K562 (cell line): ENCODE measurements around the gene CLCN6. TPM values are rescaled to one million over a fixed set of nuclear protein-coding genes. Genes with fewer than 3 reads are reported as not detected.
A peak's percentile ranks its signal among the peaks of the same experiment; 100 is the strongest.

ENCODE experiments used
- BCL6 ChIP-seq: fragments of 250-450 bp; sonication (Bioruptor Pico); IDR thresholded peaks from 2 replicates; pipeline ENCODE4 v1.4.0; 2020
- CBFA2T2 ChIP-seq: fragments of 450-650 bp; conservative IDR thresholded peaks from 2 replicates; pipeline ENCODE4 v1.6.1; 2017; ENCODE audit warnings: mild to moderate bottlenecking
- E2F3 ChIP-seq: fragments of 250-450 bp; sonication (Bioruptor Pico); IDR thresholded peaks from 2 replicates; pipeline ENCODE4 v1.4.0; 2020; ENCODE audit warnings: mild to moderate bottlenecking
- FUS ChIP-seq: fragments of 200-400 bp; formaldehyde crosslinking; optimal IDR thresholded peaks from 2 replicates; pipeline ENCODE3; 2017; ENCODE audit warnings: low read depth, low read length
- HDAC8 ChIP-seq: fragments of 450-650 bp; IDR thresholded peaks from 2 replicates; pipeline ENCODE4 v1.6.1; 2016; ENCODE audit warnings: mild to moderate bottlenecking, missing genetic modification characterization, moderate library complexity, missing compliant biosample characterization
- KLF1 ChIP-seq: fragments of 450-650 bp; IDR thresholded peaks from 2 replicates; pipeline ENCODE4 v1.6.1; 2016; ENCODE audit warnings: missing genetic modification characterization, missing compliant biosample characterization
- NFE2L1 ChIP-seq: fragments of 450-650 bp; IDR thresholded peaks from 2 replicates; pipeline ENCODE4 v1.6.1; 2016; ENCODE audit warnings: missing genetic modification characterization, low read depth, mild to moderate bottlenecking, missing compliant biosample characterization, moderate library complexity, borderline replicate concordance
- PCBP2 ChIP-seq: fragments of 200-400 bp; formaldehyde crosslinking; IDR thresholded peaks from 2 replicates; pipeline ENCODE4 v1.6.1; 2018; ENCODE audit warnings: low read length, low read depth, mild to moderate bottlenecking, moderate library complexity; ENCODE audit not compliant: poor library complexity, severe bottlenecking
- RAD51 ChIP-seq: fragments of 450-650 bp; IDR thresholded peaks from 2 replicates; pipeline ENCODE4 v1.7.1; 2016; ENCODE audit warnings: low read depth, mild to moderate bottlenecking, borderline replicate concordance
- RBM22 ChIP-seq: fragments of 200-400 bp; formaldehyde crosslinking; IDR thresholded peaks from 2 replicates; pipeline ENCODE4 v1.6.1; 2018; ENCODE audit warnings: low read length, low read depth; ENCODE audit not compliant: poor library complexity, severe bottlenecking
- TAF1 ChIP-seq: IDR thresholded peaks from 2 replicates; pipeline ENCODE4 v1.6.1; 2011; ENCODE audit warnings: mild to moderate bottlenecking, low read length, moderate library complexity; ENCODE audit not compliant: insufficient read depth, control insufficient read depth, severe bottlenecking; ENCODE audit errors: extremely low read depth
- TARDBP ChIP-seq: fragments of 450-650 bp; IDR thresholded peaks from 2 replicates; pipeline ENCODE4 v1.6.1; 2016
- ZFP1 ChIP-seq: fragments of 450-650 bp; formaldehyde crosslinking; IDR thresholded peaks from 2 replicates; pipeline ENCODE4 v1.4.0; 2020; ENCODE audit warnings: mild to moderate bottlenecking, mixed read lengths
- ZNF561 ChIP-seq: fragments of 450-650 bp; formaldehyde crosslinking; conservative IDR thresholded peaks from 2 replicates; pipeline ENCODE4 v1.4.0; 2020; ENCODE audit warnings: mild to moderate bottlenecking, moderate library complexity
- ZNF695 ChIP-seq: fragments of 450-650 bp; formaldehyde crosslinking; IDR thresholded peaks from 2 replicates; pipeline ENCODE4 v1.4.0; 2020; ENCODE audit warnings: mild to moderate bottlenecking, moderate library complexity
- ZNF785 ChIP-seq: fragments of 250-450 bp; sonication (Bioruptor Pico); IDR thresholded peaks from 2 replicates; pipeline ENCODE4 v1.4.0; 2020; ENCODE audit warnings: mild to moderate bottlenecking
- polyA plus RNA-seq, 8 experiments: library from polyadenylated mRNA; depleted of rRNA in 4 of 8; stranded (reverse) in 5 of 8; unstranded in 3 of 8; fragments of >200 nt; fragmentation: Nextera tagmentation in 2 of 8; fragmentation: Illumina TruSeq in 1 of 8; extraction: Ambion mirVana in 2 of 8; extraction: Trizol in 1 of 8; gene quantifications; 2 replicates each; pipeline versions ENCODE4 v1.2.1 to v1.2.3, GENCODE V29; 2011 to 2014; ENCODE audit warnings: inconsistent platforms in 1 of 8, missing spikeins in 1 of 8
- total RNA-seq, 7 experiments: library from RNA; depleted of rRNA in 6 of 7; stranded (reverse); fragments of >200 nt in 6 of 7; fragmentation: Illumina TruSeq in 2 of 7; extraction: Trizol in 2 of 7; gene quantifications; 2 replicates each; pipeline versions ENCODE4 v1.2.1 to v1.2.3, GENCODE V29; 2011 to 2021; ENCODE audit warnings: low replicate concordance in 1 of 7
- TF ChIP-seq, protein P1 (sequence below): fragments of 450-650 bp; formaldehyde crosslinking; conservative IDR thresholded peaks from 2 replicates; pipeline ENCODE4 v1.4.0; 2022; ENCODE audit warnings: mild to moderate bottlenecking, missing genetic modification characterization
- TF ChIP-seq, protein P2 (sequence below): conservative IDR thresholded peaks from 2 replicates; pipeline ENCODE4 v1.6.1; 2011; ENCODE audit warnings: low read depth, mild to moderate bottlenecking, low read length; ENCODE audit not compliant: control insufficient read depth
- TF ChIP-seq, protein P3 (sequence below): fragments of 250-450 bp; sonication (Bioruptor Pico); IDR thresholded peaks from 2 replicates; pipeline ENCODE4 v1.4.0; 2020
- TF ChIP-seq, protein P4 (sequence below): fragments of 450-650 bp; IDR thresholded peaks from 2 replicates; pipeline ENCODE4 v1.6.1; 2017; ENCODE audit warnings: antibody characterized with exemption, mild to moderate bottlenecking

Gene CLCN6
- total and polyA plus RNA-seq, 9 of the 15 experiments (the other 6 are each of a cell fraction or from before 2014, with no cell fraction given): 2.0 to 21.8 (median 13.6) TPM

DNA sequence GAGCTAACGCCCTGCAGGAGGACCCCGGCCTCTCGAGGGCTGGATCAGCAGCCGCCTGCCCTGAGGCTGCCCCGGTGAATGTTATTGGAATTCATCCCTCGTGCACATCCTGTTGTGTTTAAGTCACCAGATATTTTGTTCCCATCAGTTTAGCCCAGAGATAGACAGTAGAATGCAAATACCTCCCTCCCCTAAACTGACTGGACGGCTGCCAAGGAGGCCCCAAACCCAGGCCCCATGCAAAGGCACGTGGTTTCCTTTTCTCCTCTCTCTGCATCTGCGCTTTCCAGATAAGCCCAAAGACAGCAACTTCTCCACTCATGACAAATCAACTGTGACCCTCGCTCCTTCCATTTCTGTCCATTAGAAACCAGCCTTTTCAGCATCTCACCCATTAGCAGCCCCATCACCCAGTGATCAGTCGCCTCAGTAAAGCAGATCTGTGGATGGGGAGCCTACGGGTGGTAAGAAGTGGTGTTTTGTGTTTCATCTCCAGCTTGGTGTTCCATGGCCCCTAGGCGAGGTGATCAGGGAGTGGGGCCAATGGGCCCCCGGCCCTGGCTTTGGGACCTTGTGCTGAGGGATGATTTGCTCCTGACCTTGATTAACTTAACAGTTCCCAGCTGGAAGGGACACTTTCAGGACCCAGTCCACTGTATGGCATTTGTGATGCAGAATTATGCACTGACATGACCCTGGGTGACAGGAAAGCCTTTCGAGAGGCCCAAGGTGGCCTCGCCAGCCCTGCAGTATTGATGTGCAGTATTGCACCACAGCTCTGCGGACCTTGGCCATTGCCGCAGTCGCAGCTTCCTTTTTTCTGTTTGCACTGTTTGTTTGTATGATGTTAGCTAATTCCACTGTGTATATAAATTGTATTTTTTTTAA lies 36.4 kb downstream of the CLCN6 start (continued):
- TF ChIP-seq, protein P1, sequence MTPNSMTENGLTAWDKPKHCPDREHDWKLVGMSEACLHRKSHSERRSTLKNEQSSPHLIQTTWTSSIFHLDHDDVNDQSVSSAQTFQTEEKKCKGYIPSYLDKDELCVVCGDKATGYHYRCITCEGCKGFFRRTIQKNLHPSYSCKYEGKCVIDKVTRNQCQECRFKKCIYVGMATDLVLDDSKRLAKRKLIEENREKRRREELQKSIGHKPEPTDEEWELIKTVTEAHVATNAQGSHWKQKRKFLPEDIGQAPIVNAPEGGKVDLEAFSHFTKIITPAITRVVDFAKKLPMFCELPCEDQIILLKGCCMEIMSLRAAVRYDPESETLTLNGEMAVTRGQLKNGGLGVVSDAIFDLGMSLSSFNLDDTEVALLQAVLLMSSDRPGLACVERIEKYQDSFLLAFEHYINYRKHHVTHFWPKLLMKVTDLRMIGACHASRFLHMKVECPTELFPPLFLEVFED (CRISPR knock-in tag): peak; percentile 58; the same call in 1 of the 2 replicates
- no peak; the same call in 1 of the 2 replicates for TF ChIP-seq HDAC8
- no peak for TF ChIP-seq KLF1 (tag)
- no peak for TF ChIP-seq NFE2L1 (tag)
- TF ChIP-seq CBFA2T2: peak; percentile 95
- TF ChIP-seq RBM22: no peak
- TF ChIP-seq, protein P2, sequence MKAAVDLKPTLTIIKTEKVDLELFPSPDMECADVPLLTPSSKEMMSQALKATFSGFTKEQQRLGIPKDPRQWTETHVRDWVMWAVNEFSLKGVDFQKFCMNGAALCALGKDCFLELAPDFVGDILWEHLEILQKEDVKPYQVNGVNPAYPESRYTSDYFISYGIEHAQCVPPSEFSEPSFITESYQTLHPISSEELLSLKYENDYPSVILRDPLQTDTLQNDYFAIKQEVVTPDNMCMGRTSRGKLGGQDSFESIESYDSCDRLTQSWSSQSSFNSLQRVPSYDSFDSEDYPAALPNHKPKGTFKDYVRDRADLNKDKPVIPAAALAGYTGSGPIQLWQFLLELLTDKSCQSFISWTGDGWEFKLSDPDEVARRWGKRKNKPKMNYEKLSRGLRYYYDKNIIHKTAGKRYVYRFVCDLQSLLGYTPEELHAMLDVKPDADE: peak; percentile 40; the same call in 1 of the 2 replicates
- TF ChIP-seq TARDBP: no peak
- no peak for TF ChIP-seq BCL6 (CRISPR knock-in tag)
- TF ChIP-seq ZFP1 (CRISPR knock-in tag): no peak
- TF ChIP-seq, protein P3, sequence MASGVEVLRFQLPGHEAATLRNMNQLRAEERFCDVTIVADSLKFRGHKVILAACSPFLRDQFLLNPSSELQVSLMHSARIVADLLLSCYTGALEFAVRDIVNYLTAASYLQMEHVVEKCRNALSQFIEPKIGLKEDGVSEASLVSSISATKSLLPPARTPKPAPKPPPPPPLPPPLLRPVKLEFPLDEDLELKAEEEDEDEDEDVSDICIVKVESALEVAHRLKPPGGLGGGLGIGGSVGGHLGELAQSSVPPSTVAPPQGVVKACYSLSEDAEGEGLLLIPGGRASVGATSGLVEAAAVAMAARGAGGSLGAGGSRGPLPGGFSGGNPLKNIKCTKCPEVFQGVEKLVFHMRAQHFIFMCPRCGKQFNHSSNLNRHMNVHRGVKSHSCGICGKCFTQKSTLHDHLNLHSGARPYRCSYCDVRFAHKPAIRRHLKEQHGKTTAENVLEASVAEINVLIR (CRISPR knock-in tag): no peak
- TF ChIP-seq E2F3: no peak; the same call in 1 of the 2 replicates
- TF ChIP-seq ZNF785: no peak
- peak; percentile 94 for TF ChIP-seq RAD51
- no peak for TF ChIP-seq FUS
- TF ChIP-seq TAF1: no peak
- TF ChIP-seq ZNF695 (CRISPR knock-in tag): no peak
- TF ChIP-seq PCBP2: no peak
- TF ChIP-seq ZNF561 (CRISPR knock-in tag): no peak
- TF ChIP-seq, protein P4, sequence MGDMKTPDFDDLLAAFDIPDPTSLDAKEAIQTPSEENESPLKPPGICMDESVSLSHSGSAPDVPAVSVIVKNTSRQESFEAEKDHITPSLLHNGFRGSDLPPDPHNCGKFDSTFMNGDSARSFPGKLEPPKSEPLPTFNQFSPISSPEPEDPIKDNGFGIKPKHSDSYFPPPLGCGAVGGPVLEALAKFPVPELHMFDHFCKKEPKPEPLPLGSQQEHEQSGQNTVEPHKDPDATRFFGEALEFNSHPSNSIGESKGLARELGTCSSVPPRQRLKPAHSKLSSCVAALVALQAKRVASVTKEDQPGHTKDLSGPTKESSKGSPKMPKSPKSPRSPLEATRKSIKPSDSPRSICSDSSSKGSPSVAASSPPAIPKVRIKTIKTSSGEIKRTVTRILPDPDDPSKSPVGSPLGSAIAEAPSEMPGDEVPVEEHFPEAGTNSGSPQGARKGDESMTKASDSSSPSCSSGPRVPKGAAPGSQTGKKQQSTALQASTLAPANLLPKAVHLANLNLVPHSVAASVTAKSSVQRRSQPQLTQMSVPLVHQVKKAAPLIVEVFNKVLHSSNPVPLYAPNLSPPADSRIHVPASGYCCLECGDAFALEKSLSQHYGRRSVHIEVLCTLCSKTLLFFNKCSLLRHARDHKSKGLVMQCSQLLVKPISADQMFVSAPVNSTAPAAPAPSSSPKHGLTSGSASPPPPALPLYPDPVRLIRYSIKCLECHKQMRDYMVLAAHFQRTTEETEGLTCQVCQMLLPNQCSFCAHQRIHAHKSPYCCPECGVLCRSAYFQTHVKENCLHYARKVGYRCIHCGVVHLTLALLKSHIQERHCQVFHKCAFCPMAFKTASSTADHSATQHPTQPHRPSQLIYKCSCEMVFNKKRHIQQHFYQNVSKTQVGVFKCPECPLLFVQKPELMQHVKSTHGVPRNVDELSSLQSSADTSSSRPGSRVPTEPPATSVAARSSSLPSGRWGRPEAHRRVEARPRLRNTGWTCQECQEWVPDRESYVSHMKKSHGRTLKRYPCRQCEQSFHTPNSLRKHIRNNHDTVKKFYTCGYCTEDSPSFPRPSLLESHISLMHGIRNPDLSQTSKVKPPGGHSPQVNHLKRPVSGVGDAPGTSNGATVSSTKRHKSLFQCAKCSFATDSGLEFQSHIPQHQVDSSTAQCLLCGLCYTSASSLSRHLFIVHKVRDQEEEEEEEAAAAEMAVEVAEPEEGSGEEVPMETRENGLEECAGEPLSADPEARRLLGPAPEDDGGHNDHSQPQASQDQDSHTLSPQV: peak; percentile 65
